HG02759 (cell line): ENCODE results near the gene TUBA3D.
A peak's percentile ranks its signal among the peaks of the same experiment; 100 is the strongest.
"Not testable (repeated sequence)": the region's sequence is repeated elsewhere in the genome, so short reads cannot be mapped to it uniquely, and the experiment has no call there.

Experiments
- ATAC-seq: cut with Tn5 transposase; IDR thresholded peaks from one replicate; pipeline ENCODE4 v1.9.1; 2021; ENCODE audit warnings: mild to moderate bottlenecking, moderate library complexity; ENCODE audit not compliant: unreplicated experiment

Gene TUBA3D

DNA sequence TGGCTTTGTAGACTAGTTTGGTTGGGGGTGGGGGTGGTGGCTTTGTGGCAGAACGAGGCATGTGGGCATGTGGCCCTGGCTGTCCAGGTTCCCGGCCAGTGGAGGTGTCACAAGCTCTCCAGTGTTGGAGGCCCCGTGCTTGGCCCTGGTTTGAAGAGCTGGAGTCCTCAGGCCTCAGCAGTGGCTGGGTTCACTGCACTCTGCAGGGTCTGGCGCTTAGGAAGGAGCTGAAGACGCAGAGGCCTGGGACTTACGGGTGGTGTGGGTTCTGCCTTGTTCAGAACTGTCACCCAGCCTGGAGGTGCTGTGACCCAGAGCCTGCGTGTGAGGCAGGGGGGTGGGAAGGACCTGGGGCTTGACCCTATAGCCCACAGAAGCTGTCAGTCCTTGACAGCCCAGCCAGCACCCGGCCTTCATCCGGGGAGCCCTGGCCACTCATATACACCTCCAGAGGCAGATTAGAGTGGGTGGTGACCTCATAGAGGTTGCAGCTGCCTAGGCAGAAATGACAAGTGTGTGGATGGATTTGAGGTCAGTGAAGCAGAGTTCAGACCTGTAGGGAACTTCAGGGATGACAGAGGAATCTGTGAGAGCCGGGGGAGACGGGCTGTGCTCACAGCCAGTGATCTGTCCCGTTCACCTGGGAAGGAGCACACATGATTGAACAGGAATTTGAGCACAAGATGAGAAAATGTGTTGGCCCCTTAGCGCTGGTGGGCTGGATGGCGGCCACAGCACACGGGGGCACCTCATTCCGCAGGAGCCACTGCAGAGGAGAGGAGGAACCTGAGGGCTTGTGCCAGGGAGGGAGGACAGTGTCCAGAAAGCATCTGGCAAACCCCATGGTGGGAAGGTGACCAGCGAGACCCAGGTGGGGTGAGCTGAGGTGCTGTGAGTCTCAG lies 36.3 kb downstream of the TUBA3D start:
- not testable (repeated sequence) for ATAC-seq

DNA sequence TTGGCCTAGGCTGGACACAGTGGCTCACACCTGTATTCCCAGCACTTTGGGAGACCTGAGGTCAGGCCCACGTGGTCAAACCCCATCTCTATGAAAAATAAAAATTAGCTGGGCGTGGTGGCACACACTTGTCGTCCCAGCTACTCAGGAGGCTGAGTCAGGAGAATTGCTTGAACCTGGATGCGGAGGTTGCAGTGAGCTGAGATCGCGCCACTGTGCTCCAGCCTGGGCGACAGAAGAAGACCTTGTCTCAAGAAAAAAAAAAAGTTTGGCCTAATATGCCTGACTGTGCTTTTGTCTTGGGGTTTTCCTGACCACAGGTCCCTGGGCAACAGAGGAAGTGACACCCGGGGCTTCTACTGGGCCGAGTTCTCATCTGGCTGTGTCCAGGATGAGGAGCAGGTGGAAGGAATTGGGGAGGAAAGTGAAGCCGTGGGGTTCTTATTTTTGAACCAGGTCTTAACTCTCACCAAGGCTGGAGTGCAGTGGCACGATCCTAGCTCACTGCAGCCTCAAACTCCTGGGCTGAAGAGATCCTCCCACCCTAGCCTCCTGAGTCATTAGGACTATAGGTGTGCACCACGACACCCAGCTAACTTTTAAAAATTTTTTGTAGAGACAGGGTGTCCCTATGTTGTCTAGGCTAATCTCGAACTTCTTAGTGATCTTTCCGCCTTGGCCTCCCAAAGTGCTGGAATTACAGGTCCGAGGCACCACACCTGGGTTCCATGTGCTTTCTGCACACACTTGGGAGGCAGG lies 38.7 kb downstream of the TUBA3D start:
- peak; percentile 80 for ATAC-seq

DNA sequence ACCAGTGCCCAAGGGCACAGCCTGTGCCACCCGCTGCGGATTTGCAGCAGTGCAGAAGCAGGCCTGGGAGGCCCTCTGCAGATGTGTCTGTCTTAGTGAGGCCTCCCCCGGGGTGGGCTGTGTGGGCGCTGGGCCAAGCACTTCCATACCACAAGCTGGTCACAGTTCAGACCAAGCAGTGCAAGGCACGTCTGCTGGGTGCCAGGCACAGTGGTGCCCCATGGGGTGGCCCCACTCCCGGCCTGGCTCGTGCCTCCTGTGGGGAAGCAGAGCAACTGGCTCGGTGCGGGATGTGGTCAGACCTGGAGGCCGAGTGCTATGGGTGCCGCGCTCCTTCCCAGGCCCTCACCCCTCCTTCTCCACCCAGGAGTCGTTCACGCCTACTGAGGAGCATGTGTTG lies 39.3 kb downstream of the TUBA3D start:
- ATAC-seq, result not testable (repeated sequence)

DNA sequence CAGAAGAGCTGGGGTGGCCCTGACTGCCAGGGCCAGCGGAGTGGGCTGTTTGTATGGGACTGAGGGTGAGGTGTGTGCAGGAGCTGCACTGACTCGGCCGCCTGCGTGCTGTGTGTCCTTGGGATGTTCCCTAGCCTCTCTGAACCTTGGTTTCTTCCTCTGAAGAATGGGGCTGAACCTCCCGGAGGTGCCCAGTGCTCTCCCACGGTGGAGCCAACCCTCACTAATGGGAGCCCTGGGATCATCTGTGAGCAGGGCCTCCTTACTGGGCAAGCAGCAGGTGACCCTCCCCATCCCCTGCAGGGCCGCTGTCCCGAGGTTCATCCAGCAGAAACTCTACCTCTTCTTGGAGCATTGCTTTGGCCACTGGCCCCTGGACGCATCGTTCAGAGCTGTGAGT lies 40.1 kb downstream of the TUBA3D start:
- no peak for ATAC-seq

DNA sequence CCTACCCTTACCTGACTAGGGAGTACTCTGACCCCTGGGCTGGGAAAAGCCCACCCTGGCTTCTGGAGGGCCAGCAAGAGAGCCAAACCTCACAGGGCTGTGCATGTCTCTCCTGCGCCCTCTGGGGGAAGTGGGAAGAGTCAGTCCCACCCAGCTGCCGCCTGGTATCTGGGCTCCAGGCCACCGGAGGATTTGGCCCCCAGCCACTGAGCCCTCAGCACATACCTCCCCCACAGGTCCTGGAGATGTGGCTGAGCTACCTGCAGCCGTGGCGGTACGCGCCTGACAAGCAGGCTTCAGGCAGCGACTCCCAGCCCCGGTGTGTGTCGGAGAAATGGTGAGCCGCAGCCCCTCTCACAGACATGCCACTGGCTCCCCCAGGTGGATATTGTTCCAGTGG lies 40.7 kb downstream of the TUBA3D start:
- ATAC-seq, result not testable (repeated sequence)

DNA sequence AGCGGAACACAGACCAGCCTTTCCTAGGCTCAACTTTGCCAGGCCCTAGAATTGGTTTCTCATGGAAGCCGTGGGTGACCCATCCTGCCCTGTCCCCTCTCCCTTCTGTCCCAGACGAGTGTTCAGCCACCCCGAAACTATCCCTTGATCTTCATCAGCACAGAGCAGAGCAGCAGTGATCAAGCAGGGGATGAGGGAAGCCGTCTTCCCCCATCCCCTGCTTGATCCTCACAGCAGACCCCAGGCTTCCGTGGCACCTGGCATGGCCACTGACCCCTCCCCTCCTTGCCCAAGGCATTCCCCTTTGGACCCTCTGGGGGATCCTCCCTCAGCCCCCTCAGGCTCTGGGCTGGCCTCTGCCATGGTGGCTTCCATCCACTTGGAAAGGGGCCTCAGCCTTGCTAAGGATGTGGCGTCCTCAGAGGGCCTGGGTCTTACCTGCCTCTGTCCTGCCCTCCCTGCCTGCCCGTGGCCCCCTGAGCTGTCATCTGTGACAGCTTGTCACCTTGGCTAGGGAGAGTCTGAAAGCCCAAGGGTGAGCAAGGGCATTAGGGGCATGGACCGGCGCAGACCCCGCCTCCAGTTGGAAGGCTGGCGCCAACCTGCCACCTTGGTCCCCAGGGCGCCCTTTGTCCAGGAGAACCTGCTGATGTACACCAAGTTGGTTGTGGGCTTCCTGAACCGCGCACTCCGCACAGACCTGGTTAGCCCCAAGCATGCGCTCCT lies 41.4 kb downstream of the TUBA3D start:
- no peak for ATAC-seq

DNA sequence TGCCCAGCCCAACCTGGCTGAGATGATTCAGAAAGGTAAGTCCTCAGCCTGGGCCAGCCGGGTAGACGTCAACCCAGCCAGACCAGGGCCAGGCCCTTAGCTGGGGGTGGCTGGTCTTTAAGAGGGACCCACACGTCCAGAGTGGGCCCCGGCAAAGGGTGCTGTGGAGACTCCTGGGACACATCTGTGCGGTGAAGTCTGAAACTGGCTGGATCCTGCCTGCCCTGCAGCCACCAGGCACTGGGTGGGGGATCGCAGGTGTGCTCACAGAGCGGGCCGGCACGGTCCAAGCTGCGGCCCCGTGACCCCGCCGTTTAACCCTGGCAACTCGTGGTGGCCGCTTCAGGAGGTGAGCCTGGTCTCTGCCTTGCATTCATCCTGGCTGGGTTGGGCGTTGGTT lies 41.9 kb downstream of the TUBA3D start:
- not testable (repeated sequence) for ATAC-seq

DNA sequence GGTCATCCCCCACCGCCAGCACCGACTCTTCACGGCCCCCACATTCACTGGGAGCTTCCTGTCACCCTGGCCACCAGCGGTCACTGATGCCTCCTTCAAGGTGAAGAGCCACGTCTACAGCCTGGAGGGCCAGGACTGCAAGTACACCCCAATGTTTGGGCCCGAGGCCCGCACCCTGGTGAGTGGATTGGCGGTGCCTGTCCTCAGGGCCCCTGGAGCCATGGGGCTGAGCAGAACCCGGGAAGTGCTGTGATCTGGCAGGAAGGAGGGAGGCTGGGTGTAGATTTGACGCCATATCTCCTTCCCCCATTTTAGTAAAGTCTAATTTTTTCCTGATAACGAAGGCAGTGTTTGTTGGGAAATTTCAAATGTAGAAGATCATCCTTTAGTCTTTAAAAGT lies 42.6 kb downstream of the TUBA3D start:
- ATAC-seq, result not testable (repeated sequence)

DNA sequence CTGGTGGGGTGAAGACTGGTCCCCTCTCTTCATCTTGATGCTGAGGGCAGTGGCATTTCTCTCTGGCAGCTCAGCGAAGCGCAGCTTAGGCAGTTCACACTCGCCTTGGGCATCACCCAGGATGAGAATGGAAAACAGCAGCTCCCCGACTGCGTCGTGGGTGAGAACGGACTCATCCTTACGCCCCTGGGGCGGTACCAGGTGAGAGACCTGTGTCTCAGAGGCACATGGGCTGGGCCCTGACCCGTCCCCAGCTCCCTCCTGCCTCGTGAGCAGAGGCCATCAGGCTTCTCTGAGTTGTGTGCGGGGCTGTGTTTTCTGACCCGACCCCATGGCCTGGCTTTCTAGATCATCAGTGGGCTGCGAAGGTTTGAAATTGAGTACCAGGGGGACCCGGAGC lies 43.5 kb downstream of the TUBA3D start:
- no peak for ATAC-seq

DNA sequence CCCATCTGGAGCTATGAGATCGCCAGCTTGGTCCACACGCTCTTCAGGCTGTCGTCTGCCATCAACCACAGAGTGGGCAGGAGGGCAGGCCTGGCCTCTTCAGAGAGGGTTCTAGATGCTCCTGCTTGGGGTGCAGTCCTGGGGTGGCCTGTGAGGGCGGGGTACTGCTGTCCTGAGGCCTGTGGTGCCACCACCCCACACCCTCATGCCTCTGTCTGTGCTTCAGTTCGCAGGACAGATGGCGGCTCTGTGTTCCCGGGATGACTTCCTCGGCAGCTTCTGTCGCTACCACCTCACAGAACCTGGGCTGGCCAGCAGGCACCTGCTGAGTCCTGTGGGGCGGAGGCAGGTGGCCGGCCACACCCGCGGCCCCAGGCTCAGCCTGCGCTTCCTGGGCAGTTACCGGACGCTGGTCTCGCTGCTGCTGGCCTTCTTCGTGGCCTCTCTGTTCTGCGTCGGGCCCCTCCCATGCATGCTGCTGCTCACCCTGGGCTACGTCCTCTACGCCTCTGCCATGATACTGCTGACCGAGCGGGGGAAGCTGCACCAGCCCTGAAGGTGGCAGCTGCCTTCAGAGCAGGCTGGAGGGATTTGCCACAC lies 44.1 kb downstream of the TUBA3D start:
- ATAC-seq, result not testable (repeated sequence)

DNA sequence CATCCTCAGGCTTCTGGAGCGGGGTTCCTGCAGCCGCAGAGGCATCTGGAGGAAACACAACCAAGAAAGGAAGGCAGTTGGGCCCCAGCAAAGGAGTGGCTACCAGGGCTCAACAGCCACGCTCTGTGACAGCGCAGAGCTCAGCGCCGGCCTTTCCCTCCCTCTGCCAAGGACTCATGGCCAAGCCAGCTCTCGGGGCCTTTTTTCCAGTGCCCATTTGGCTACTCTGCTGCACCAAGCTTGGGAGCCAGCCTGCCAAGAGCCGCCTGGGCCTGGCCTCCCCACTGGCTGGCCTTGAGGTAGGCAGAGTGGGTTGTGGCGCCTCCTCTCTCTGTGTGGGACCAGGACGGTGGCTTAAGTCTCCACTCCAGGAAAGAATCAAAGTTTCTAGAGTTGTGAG lies 44.6 kb downstream of the TUBA3D start:
- no peak for ATAC-seq

DNA sequence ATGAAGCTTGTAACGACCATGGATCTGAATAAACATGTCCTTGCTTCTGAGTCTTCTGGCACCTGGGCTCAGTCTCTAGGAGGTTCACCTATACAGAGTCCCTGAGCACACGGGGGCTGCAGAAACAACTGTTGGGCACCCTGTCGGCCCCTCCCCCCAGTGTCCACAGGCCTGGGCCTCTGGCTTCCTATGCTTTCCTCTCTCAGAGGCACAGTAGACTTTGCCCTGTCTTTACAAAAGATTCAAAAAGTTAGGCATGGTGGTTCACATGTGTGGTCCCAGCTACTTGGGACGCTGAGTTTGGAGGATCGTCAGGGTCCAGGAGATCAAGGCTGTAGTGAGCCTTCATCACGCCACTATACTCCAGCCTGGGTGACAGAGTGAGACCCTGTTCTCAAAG lies 45.6 kb downstream of the TUBA3D start:
- ATAC-seq, result not testable (repeated sequence)

DNA sequence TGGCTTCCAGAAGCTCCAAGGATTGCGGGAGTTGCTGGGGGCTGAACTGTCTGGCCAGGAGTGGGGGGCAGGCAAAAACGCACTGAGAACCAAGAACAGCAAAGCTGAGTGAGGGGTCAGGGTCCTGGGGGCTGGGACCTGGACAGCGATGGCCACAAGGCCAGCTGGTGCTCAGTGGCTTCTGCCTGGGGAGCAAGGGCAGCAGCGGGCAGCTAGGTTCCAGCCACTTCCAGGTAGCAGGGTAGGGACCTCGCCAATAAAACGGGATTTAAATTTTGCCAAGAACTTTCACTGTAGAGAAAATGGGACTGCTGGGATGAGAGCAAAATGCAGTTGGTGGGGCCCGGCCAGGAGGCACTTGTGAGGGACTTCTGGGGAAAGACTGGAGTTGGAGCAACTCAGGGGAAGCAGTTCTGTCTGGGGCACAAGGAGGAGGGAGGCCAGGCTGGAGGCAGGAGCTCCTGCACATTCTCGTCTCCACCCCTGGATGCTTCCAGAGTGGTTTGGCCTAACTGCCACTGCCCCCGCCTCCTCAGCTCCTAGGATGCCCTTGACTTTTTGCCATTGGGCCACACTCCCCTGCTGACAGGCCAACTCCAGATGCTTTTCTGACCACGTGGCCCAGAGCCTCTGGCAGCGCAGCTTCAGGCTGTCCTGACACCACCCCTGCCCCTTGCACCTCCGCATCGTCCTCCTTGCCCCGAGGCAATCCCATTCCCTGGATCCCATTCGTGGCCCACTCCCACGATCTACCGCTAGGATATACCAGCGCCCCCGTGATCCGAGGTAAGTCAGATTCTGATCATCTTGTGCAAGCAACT lies 46.3 kb downstream of the TUBA3D start:
- ATAC-seq, result no peak

DNA sequence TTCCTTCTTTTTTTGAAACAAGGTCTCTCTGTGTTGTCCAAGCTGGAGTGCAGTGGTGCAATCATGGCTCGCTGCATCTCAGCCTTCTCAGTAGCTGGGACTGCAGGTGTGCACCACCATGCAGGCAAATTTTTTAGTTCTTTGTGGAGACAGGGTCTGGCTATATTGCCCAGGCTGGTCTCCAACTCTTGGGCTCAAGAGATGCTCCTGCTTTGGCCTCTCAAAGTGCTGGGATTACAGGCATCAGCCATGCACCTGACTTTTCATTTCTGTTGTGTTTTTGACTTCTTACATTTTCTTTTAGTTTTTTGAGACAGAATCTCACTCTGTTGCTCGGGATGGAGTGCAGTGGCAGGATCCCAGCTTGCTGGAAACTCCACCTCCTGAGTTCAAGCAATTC lies 49.3 kb downstream of the TUBA3D start:
- not testable (repeated sequence) for ATAC-seq

DNA sequence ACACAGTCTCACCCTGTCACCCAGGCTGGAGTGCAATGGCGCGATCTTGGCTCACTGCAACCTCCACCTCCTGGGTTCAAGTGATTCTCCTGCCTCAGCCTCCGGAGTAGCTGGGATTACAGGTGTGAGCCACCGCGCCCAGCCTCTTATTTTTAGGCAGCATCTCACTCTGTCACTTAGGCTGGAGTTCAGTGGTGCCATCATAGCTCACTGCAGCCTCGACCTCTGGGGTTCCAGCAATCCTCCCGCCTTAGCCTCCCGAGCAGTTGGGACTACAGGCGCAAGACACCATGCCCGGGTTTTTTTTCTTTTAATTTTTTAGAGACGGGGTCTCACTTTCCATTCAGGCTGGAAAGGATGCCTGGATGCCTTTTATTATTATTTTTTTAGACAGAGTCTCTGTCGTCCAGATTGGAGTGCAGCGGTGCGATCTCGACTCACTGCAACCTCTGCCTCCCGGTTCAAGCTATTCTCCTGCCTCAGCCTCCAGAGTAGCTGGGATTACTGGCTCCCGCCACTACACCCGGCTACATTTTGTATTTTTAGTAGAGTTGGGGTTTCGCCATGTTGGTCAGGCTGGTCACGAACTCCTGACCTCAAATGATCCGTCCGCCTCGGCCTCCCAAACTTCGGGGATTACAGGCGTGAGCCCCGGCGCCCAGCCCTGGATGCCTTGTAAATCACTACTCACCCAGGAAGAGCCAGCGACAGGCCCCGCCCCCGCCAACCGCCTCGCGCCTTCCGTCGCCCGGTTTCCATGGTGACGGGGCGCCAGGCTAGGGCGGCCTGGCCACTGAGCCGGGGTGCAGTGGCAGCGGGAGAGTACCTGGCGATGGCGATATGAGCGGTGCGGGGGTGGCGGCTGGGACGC lies 51.4 kb downstream of the TUBA3D start, which contains the start of gene CCDC74A:
Gene CCDC74A (plus strand): TSS at position 758 of the 871 bp plus-strand sequence. CDS start 83 bp downstream, at position 841.
- peak; percentile 91 for ATAC-seq

DNA sequence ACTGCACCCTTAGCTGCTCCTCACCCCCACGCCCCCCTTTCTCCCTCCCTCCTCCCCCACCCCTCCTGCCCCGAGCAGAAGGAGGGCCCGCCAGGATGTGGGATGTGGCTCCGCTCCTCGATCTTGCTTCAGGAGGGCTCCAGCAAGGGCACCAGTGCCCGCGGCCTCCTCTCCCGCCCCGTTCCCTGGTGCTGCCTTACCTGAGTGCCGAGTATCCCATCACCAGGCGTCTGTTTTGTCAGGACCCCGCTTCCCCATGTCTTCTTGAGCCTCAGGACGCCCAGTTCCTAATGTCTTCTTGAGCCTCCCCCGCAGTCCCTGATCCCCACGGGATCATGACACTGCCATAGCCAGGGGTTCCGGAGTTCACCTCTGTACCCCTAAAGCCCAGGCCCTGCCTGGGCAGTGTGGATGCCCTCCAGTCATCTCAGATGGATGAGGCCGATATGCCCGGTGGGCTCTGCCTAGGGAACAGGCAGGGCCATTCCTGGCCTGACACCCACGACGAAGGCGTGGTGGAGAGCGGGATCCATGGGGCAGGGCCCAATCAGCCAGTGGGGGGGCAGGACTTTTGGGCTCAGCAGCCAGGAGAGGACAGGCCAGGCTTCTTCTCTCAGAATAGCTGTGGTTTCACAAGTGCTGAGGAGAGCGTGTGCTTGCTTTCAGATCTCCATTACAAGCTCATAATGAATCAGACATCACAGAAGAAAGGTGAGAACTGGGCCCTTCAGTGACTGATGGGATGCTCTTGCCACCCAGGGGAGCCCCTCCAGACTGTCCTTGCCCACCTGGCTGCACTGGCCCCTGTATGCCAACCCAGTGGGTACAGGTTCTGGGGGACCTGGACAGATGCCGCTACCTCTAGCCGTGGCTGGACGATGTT lies 53.3 kb downstream of the TUBA3D start:
- peak; percentile 44 for ATAC-seq

DNA sequence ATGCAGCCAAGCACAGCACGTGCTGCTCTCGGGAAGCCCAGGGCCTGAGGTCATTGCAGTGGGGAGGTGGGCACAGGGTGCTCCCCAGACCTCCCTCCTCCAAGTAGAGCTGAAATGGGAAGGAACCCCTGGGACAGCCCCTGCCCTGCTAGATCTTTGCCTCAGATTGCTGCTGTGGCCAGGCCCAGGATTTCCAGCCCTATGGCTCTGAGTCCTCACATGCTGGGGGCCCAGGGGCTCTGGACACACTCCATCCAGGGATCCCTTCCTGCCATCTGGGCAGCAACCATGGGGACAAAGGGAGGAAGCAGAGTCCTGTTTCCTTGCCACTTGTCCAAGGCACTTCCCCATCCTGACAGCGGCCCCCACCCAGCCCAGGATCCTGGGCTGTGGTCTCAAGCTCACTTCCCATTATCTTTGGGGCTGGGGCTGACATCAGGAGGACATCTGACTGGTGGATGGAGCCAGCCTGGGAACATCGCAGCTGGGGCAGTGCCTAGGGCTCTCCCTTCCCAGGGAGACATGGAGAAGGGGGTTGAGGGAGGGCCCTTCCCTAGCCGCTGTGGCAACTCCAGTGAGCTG lies 54.0 kb downstream of the TUBA3D start:
- ATAC-seq, result not testable (repeated sequence)
